Measurements from ENCODE around the gene ACE.

Gene ACE

DNA sequence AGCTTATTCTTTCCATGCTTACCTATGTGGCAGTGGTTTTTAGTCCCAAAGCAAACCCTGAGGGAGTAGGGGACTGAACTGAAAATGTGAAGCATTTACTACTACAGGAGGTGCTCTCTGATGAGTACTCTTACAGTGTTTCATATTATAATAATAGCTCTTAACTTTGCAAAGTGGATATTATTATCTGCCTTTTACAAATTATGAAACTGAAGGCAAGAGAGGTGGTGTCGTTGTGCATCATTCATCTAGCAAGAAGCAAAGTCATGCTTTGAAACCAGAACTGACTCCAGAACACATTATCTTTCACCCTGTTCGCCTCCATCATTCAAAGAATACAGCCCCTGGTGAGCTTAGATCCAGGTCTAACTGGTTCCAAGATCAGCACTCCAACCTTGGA, 38.1 kb downstream of the ACE start:
- H3K4me1 ChIP-seq: no peaks in the 10 kb centered on the region
- no peak for DNase-seq (ENCODE audit: low spot score in 2 of 2)
- no peaks in the 10 kb centered on the region; the same call in 1 of the 2 replicates for H3K9me3 ChIP-seq
- no peak overlapping the region for H3K4me3 ChIP-seq
- H3K27me3 ChIP-seq (ENCODE audit: low read depth): peaks cover 9% of the 10 kb centered on the region; the same call in 1 of the 2 replicates
- in situ Hi-C loops (cut with MboI; ENCODE audit: low sequenced_read_pairs): no loop called here
- no peaks in the 10 kb centered on the region for H3K36me3 ChIP-seq (replicated peaks)

DNA sequence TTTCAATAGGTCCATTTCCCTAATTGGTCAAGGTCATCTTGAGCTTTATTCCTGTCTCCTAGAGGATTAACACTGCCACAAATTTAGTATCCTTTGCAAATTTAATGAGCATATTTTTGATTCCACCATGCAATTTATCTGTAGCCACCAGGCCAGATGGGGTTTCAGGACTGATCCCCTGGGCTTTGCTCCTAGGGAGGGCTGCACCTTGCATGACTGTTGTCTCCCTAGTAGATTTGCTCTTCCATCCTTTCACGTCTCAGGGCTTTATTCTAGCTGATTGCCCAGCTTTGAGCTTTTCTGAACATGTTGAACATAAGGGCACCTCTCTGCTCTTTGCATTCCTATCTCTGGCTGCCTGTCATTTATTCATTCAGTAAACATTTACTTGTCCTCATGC, 38.6 kb downstream of the ACE start:
- no peak overlapping the region for H3K4me3 ChIP-seq
- in situ Hi-C loops (cut with MboI; ENCODE audit: low sequenced_read_pairs): no loop called here

DNA sequence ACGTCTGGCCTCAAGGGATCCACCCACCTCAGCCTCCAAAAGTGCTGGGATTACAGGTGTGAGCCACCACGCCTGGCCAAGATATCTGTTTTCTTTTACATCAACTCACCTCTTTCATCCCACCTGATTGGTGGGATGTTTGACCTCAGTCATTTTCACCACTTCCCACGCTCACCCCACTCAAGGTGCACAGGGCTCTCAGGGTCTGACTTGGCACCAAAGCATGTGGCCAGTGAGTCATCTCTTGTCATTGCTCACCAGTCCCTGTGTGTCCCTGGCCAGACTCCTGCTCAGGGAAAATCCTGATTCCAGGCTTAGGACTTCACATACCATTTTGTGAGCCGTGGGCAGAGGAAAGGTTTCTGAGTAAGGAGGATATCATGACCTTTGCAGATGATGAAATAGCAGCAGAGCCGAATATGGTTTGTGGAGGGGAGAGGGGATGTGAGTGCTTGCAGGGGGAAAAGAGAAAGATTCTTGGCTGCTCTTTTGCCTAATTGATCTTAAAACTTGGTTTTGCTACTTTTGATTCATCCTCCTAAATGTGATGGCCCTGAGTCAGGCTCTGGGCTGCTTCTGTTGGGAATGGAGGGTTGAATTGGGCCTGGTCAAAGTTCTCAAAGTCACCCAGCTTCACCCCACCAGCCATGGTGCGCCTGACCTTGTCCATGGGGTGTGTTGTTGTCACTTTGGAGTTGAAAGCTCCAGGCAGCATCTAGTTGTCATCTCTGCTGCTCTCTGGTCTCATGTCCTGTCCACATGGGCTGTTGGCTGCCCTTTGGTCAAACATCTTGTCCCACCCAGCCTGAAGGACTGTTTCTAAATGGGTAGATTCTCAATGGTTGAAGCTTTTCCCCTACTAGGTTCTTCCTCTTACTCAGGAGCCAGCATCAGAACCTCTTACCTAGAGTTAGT, 40.3 kb downstream of the ACE start:
- no peak for DNase-seq (ENCODE audit: low spot score in 2 of 2)
- Histone ChIP-seq H3K36me3 (replicated peaks) (no peaks in the 10 kb centered on the region), H3K4me3 (no peak overlapping the region), H3K4me1 (no peaks in the 10 kb centered on the region), H3K9me3 (no peaks in the 10 kb centered on the region; the same call in 1 of the 2 replicates), H3K27me3 (ENCODE audit: low read depth) (peaks cover 9% of the 10 kb centered on the region; the same call in 1 of the 2 replicates)
- in situ Hi-C loops (cut with MboI; ENCODE audit: low sequenced_read_pairs): no loop called here

More for the DNA sequence above, 38.6 kb downstream of the ACE start:
- peaks cover 9% of the 10 kb centered on the region; the same call in 1 of the 2 replicates for H3K27me3 ChIP-seq (ENCODE audit: low read depth)
- no peak for DNase-seq (ENCODE audit: low spot score in 2 of 2)
- H3K4me1 ChIP-seq: no peaks in the 10 kb centered on the region
- H3K9me3 ChIP-seq: no peaks in the 10 kb centered on the region; the same call in 1 of the 2 replicates
- H3K36me3 ChIP-seq (replicated peaks): no peaks in the 10 kb centered on the region

DNA sequence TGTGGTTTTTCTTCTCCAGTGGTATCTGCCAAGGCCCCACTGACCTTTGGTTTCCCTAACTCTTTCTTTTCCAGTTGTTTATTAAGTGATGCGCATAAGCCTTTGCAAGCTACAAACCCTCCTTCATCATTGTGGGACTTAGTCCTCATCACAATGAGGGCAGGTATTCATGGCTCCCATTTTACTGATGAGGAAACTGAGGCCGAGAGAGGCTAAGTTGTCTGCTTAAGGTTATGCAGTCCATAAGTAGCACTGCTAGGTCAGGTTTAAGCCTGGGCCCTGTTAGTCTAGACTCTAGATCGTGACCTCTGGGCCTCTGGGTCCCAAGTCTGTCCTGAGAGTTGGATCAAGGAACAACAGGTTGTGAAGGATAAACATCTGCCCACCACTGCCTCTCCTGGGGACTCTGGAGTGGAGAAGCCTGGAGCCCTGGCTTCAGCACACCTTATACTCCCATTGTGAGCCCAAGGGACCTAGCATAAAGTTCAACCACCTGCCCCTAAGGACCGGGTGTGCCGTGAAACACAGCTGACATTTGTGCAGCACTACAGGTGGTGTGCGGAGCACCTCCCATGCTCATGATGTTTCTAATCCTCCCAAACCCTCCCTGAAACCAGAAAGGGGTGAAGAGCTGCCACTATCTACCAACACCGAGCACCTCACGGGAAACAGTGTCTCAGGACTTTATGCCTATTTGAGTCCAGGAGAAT, 41.1 kb downstream of the ACE start:
- H3K36me3 ChIP-seq (replicated peaks): no peaks in the 10 kb centered on the region
- in situ Hi-C loops (cut with MboI; ENCODE audit: low sequenced_read_pairs): no loop called here
- H3K4me3 ChIP-seq: no peak overlapping the region
- no peaks in the 10 kb centered on the region; the same call in 1 of the 2 replicates for H3K9me3 ChIP-seq
- DNase-seq (ENCODE audit: low spot score in 2 of 2): no peak
- no peaks in the 10 kb centered on the region for H3K4me1 ChIP-seq
- H3K27me3 ChIP-seq (ENCODE audit: low read depth): peaks cover 9% of the 10 kb centered on the region; the same call in 1 of the 2 replicates

DNA sequence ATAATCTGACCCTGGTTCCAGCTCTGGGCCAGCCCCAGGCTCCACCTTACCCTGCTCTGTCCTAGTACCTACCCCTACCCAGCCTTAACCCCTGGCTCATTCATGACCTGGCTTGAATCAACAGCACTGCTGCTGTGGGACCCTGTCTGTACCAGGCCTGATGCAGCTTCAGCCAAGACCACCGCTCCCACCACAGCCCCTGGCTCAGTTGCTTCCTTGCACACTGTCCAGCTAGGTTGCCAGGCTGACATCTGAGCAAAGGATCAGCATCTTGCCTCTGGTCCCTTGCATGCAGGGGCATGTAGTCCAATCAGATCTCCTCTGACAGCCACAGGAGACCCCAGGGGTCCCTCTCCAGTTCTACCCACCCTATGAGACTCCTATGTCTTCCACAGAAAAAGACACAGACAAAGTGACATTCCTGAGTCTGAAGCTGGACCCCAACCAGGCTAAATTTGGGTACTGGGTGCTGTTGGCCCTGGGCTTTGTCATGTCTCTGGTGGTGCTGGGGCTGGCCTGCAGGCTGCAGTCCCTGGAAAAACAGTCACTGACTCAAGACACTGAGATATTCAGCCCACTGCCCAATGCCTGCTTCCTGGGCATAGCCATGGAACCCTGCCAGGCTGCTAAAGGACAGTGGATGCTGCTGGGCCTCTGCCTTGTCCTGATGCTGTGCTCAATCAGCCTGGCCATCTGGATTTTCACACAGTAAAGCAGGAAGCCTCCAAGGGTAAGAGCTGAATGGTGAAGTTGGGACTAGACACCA, 42.4 kb downstream of the ACE start:
- in situ Hi-C loops (cut with MboI; ENCODE audit: low sequenced_read_pairs): no loop called here
- H3K4me1 ChIP-seq: no peaks in the 10 kb centered on the region
- no peaks in the 10 kb centered on the region; the same call in 1 of the 2 replicates for H3K9me3 ChIP-seq
- H3K36me3 ChIP-seq (replicated peaks): no peaks in the 10 kb centered on the region
- no peak overlapping the region for H3K4me3 ChIP-seq
- DNase-seq (ENCODE audit: low spot score in 2 of 2): no peak
- H3K27me3 ChIP-seq (ENCODE audit: low read depth): peaks cover 9% of the 10 kb centered on the region; the same call in 1 of the 2 replicates

DNA sequence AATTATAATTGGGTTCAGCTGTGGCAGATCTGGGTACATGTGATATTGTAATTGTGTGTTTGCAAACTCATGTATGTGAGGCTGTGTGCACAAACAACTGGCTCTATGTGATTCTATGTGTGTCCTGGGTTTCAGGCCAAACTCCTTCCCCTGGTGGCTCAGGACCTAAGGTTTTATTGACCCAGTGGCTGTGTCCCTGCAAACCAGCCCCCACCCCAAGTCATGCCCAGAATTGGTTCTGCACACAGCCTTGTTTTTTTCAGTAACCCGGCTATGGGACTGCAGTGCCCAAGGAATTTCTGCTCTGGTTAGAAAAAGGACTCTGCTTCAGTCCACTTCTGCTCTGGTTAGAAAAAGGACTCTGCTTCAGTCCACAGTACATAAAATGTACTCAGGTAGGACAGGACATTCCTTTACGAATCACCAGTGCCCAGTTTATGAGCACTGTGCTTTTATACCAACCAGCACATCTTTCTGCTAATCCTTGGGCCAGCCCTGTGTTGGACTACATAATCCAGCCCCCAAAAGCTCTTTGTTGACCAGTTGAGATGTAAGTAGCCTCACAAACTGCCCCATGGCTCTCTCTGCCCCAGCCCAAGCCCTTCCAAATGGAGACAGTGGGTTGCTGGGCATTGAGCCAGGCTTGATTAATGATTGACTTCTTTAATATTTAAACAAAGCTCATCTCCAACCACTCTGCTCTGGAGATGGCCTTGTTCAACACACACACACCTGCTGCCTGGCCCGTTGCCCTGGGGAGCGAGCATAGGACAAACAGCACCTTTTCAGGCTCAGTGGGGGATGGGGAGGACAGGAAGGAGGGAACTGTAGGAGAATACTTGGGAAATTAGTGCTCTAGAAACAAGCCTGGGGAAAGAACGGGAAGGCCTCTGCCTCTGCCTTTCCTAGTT, 43.4 kb downstream of the ACE start:
- Histone ChIP-seq H3K9me3 (no peaks in the 10 kb centered on the region; the same call in 1 of the 2 replicates), H3K4me1 (no peaks in the 10 kb centered on the region), H3K27me3 (ENCODE audit: low read depth) (peaks cover 12% of the 10 kb centered on the region; the same call in 1 of the 2 replicates), H3K36me3 (replicated peaks) (no peaks in the 10 kb centered on the region), H3K4me3 (no peak overlapping the region)
- in situ Hi-C loops (cut with MboI; ENCODE audit: low sequenced_read_pairs): no loop called here
- DNase-seq (ENCODE audit: low spot score in 2 of 2): no peak

DNA sequence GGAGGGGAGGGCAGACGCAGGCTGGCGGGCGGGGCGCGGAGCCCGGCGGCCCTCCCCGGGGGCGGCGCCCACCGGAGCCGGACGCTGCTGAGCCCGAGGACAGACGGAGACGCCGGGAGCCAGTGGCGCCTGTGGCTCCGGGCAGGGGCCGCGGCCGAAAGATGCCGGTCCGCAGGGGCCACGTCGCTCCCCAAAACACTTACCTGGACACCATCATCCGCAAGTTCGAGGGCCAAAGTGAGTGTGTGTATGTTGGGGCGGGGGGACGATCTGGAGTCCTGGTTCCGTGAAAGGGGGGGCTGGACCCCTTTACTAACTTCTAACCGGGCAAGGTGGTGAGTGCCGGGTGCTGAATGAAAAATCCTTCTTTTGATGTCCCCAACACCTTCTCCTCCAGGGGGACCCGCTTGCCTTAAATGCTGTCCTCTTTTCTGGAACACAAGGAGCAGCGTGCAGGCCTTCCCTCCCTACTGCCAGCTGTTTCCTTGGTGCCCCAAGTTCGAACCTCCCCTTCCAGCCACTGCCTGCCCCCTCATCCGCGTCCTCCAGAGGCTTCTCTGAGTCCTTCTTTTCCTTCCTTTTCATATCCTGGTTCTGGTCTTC, 46.5 kb downstream of the ACE start, which contains the start of gene KCNH6:
KCNH6 (plus strand) TSS at position 106 of the 603 bp plus-strand sequence; CDS start at position 162, 56 bp downstream.
- Histone ChIP-seq H3K36me3 (replicated peaks) (no peaks in the 10 kb centered on the region), H3K4me1 (no peaks in the 10 kb centered on the region), H3K4me3 (peak within 1 kb of the TSS; percentile 12), H3K27me3 (ENCODE audit: low read depth) (peaks cover 17% of the 10 kb centered on the region), H3K9me3 (no peaks in the 10 kb centered on the region)
- no peak for DNase-seq (ENCODE audit: low spot score in 2 of 2)
- in situ Hi-C loops (cut with MboI; ENCODE audit: low sequenced_read_pairs): no loop called here

DNA sequence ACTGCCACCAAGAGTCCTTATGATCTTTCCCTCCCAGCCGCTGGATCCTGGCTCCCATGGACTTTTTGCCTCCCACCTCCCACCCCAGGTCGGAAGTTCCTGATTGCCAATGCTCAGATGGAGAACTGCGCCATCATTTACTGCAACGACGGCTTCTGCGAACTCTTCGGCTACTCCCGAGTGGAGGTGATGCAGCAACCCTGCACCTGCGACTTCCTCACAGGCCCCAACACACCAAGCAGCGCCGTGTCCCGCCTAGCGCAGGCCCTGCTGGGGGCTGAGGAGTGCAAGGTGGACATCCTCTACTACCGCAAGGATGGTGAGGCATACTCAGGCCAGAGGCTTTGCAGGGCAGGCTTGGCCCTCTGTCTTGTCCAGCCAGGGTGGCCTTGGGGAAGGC, 47.2 kb downstream of the ACE start:
- Histone ChIP-seq H3K36me3 (replicated peaks) (no peaks in the 10 kb centered on the region), H3K9me3 (no peaks in the 10 kb centered on the region), H3K4me1 (no peaks in the 10 kb centered on the region), H3K27me3 (ENCODE audit: low read depth) (peaks cover 16% of the 10 kb centered on the region), H3K4me3 (no peak overlapping the region)
- no peak for DNase-seq (ENCODE audit: low spot score in 2 of 2)
- in situ Hi-C loops (cut with MboI; ENCODE audit: low sequenced_read_pairs): no loop called here

DNA sequence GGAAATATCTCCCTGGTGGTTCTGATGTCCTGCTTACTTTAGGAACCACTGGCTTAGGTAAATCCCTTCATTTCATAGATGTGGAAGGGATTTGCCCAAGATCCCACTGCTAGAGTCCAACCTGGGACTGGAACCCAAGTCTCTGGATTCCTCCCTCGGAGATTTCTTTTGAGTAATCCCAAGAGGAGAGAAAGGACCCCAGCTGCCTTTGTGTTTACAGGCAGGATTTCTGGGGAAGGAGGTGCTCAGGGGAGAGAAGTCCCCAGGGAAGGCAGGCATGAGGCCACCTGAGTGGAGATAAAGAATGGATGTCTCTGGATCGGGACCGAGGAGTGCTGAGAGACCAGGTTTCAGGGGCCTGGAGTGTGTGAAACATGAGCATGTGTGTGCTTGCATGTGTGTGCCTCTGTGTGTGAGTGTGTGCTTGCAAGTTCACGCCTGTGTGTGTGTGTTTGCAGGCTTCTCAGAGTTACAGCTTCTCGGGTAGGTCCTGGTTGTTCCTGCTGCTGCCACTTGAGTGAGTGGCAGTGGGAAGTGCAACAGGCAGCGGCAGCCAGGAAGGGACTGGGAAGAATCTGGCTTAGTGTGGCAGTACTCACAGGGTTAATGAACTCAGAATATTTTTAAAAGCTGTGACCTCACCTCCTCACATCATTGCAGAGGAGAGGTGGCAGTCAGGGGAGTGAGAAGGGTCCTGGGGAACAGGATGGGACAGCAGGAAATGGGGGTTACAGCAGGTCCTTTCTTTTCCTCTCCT, 48.5 kb downstream of the ACE start:
- Histone ChIP-seq H3K4me1 (no peaks in the 10 kb centered on the region), H3K9me3 (no peaks in the 10 kb centered on the region), H3K36me3 (replicated peaks) (no peaks in the 10 kb centered on the region), H3K27me3 (ENCODE audit: low read depth) (peaks cover 16% of the 10 kb centered on the region), H3K4me3 (no peak overlapping the region)
- in situ Hi-C loops (cut with MboI; ENCODE audit: low sequenced_read_pairs): no loop called here
- DNase-seq (ENCODE audit: low spot score in 2 of 2): no peak

DNA sequence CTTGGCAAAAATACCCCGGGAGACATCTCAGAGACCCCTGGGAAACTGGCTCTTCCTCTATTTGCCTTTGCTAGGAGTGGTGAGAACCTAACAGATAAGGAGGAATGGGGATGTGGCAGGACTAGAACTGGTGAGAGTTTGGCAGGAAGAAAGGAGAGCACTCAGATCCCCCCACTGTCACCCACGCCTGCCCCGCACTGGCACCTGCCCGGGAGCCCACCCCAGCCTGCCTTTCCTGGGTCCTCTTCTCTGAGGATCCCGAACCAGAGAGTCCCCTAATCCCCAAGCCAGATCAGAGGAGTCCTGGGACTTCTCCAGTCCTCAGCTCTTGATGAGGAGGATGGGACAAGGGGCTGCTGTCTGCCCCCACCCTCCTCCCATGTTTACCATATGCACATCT, 50.0 kb downstream of the ACE start:
- in situ Hi-C loops (cut with MboI; ENCODE audit: low sequenced_read_pairs): no loop called here
- no peaks in the 10 kb centered on the region for H3K9me3 ChIP-seq
- no peaks in the 10 kb centered on the region for H3K4me1 ChIP-seq
- DNase-seq (ENCODE audit: low spot score in 2 of 2): no peak
- no peak overlapping the region for H3K4me3 ChIP-seq
- H3K27me3 ChIP-seq (ENCODE audit: low read depth): peaks cover 16% of the 10 kb centered on the region
- no peaks in the 10 kb centered on the region for H3K36me3 ChIP-seq (replicated peaks)

DNA sequence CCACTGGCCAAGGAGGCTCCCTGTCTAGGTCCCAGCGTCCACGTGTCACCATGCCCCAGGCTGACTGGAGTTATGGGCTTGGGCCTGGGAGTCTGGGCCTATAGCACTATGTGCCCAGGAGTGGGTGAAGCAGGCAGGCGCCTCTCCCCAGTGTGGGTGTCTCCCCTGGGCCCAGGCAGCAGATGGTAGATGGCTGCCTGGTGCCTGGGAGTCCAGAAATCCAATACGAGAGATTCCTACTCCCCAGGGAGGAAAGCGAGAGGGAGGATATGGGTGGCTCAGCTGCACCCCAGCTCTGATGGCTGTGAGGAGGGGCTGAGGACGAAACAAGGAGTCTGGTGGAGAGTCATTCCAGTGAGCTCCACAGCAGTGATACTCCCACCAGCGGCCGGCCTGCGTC, 51.3 kb downstream of the ACE start:
- H3K4me3 ChIP-seq: no peak overlapping the region
- in situ Hi-C loops (cut with MboI; ENCODE audit: low sequenced_read_pairs): no loop called here
- H3K4me1 ChIP-seq: no peaks in the 10 kb centered on the region
- no peaks in the 10 kb centered on the region for H3K36me3 ChIP-seq (replicated peaks)
- H3K9me3 ChIP-seq: no peaks in the 10 kb centered on the region
- DNase-seq (ENCODE audit: low spot score in 2 of 2): no peak
- peaks cover 16% of the 10 kb centered on the region for H3K27me3 ChIP-seq (ENCODE audit: low read depth)
